Muscle layer of colon (tissue), 2 donors: Measurements from ENCODE around the gene TBC1D8.

ENCODE experiments used
- H3K27ac ChIP-seq: one replicate; pipeline ENCODE4 v1.7.0; 2013; ENCODE audit warnings: low read depth, mild to moderate bottlenecking, low read length, moderate library complexity
- H3K27me3 ChIP-seq, 2 donors: one replicate each; pipeline ENCODE4 v1.7.0; 2013; ENCODE audit warnings: low read length in 2 of 2, mild to moderate bottlenecking in 2 of 2; ENCODE audit not compliant: insufficient read depth in 2 of 2, control insufficient read depth in 1 of 2
- H3K36me3 ChIP-seq: one replicate; pipeline ENCODE4 v1.7.0; 2013; ENCODE audit warnings: mild to moderate bottlenecking, low read length; ENCODE audit not compliant: insufficient read depth
- H3K4me1 ChIP-seq: one replicate; pipeline ENCODE4 v1.7.0; 2013; ENCODE audit warnings: mild to moderate bottlenecking, low read length; ENCODE audit not compliant: insufficient read depth
- H3K4me3 ChIP-seq, 2 donors: one replicate each; pipeline ENCODE4 v1.7.0; 2013; ENCODE audit warnings: low read length in 2 of 2, low read depth in 1 of 2, mild to moderate bottlenecking in 1 of 2, moderate library complexity in 1 of 2
- H3K9ac ChIP-seq: one replicate; pipeline ENCODE4 v1.7.0; 2013; ENCODE audit warnings: low read length
- H3K9me3 ChIP-seq: one replicate; pipeline ENCODE4 v1.7.0; 2013; ENCODE audit warnings: mild to moderate bottlenecking, low read length
- donor health status: abdominal sarcoma.
- donor health status: Adenocarcinoma of cecum.

The TBC1D8 gene

GRCh38 chr2:100986157-100986556, 165.0 kb downstream of the TBC1D8 start:
- no peaks in the 10 kb centered on the region for H3K4me1 ChIP-seq
- H3K36me3 ChIP-seq = peaks cover 10% of the 10 kb centered on the region
- no peaks in the 10 kb centered on the region for H3K9me3 ChIP-seq
- no peak overlapping the region for H3K4me3 ChIP-seq
- H3K9ac ChIP-seq = no peak overlapping the region
- no peak overlapping the region for H3K27ac ChIP-seq
- H3K27me3 ChIP-seq = no peaks in the 10 kb centered on the region

GRCh38 chr2:100984892-100985307, 166.3 kb downstream of the TBC1D8 start:
- Histone ChIP-seq H3K27ac (no peak overlapping the region), H3K9ac (no peak overlapping the region), H3K4me1 (no peaks in the 10 kb centered on the region)

GRCh38 chr2:100983684-100984310, 167.4 kb downstream of the TBC1D8 start:
- Histone ChIP-seq H3K9me3 (no peaks in the 10 kb centered on the region), H3K4me3 (no peak overlapping the region), H3K36me3 (peaks cover 10% of the 10 kb centered on the region), H3K27me3 (no peaks in the 10 kb centered on the region), H3K27ac (no peak overlapping the region), H3K9ac (no peak overlapping the region), H3K4me1 (no peaks in the 10 kb centered on the region)

More at GRCh38 chr2:100984892-100985307, 166.3 kb downstream of the TBC1D8 start:
- Histone ChIP-seq H3K27me3 (no peaks in the 10 kb centered on the region), H3K4me3 (no peak overlapping the region), H3K36me3 (peaks cover 10% of the 10 kb centered on the region), H3K9me3 (no peaks in the 10 kb centered on the region)

GRCh38 chr2:100983201-100983600, 168.0 kb downstream of the TBC1D8 start:
- Histone ChIP-seq H3K9me3 (no peaks in the 10 kb centered on the region), H3K27ac (no peak overlapping the region), H3K36me3 (peaks cover 8% of the 10 kb centered on the region), H3K4me3 (no peak overlapping the region), H3K27me3 (no peaks in the 10 kb centered on the region), H3K9ac (no peak overlapping the region), H3K4me1 (no peaks in the 10 kb centered on the region)

- Histone ChIP-seq H3K4me1 (peaks cover 5% of the 10 kb centered on the region), H3K27me3 (no peaks in the 10 kb centered on the region), H3K4me3 (no peak overlapping the region), H3K9me3 (no peaks in the 10 kb centered on the region), H3K27ac (no peak overlapping the region), H3K9ac (no peak overlapping the region), H3K36me3 (peaks cover 4% of the 10 kb centered on the region)
Observed at GRCh38 chr2:100982431-100982861, 168.7 kb downstream of the TBC1D8 start.

GRCh38 chr2:100981011-100981410, 170.2 kb downstream of the TBC1D8 start:
- Histone ChIP-seq H3K4me3 (no peak overlapping the region), H3K9ac (no peak overlapping the region), H3K36me3 (peaks cover 4% of the 10 kb centered on the region), H3K27ac (no peak overlapping the region), H3K27me3 (no peaks in the 10 kb centered on the region), H3K4me1 (peaks cover 19% of the 10 kb centered on the region), H3K9me3 (no peaks in the 10 kb centered on the region)

GRCh38 chr2:100980046-100980445, 171.1 kb downstream of the TBC1D8 start:
- no peak overlapping the region for H3K27ac ChIP-seq
- H3K4me3 ChIP-seq = no peak overlapping the region
- H3K4me1 ChIP-seq = peaks cover 20% of the 10 kb centered on the region
- no peaks in the 10 kb centered on the region for H3K9me3 ChIP-seq
- H3K27me3 ChIP-seq = no peaks in the 10 kb centered on the region
- H3K9ac ChIP-seq = no peak overlapping the region
- H3K36me3 ChIP-seq = peaks cover 4% of the 10 kb centered on the region

GRCh38 chr2:100978582-100979191, 172.5 kb downstream of the TBC1D8 start:
- Histone ChIP-seq H3K27me3 (no peaks in the 10 kb centered on the region), H3K4me1 (peaks cover 20% of the 10 kb centered on the region), H3K9ac (no peak overlapping the region), H3K36me3 (peaks cover 4% of the 10 kb centered on the region), H3K4me3 (no peak overlapping the region), H3K27ac (no peak overlapping the region), H3K9me3 (no peaks in the 10 kb centered on the region)

GRCh38 chr2:100977511-100977910, 173.7 kb downstream of the TBC1D8 start:
- Histone ChIP-seq H3K9me3 (no peaks in the 10 kb centered on the region), H3K27ac (peak overlapping the region; percentile 55), H3K9ac (no peak overlapping the region), H3K27me3 (no peaks in the 10 kb centered on the region), H3K4me3 (no peak overlapping the region), H3K4me1 (peaks cover 20% of the 10 kb centered on the region), H3K36me3 (peaks cover 1% of the 10 kb centered on the region)

GRCh38 chr2:100976645-100977391, 174.4 kb downstream of the TBC1D8 start:
- Histone ChIP-seq H3K27ac (peak overlapping the region; percentile 55), H3K36me3 (no peaks in the 10 kb centered on the region), H3K4me1 (peaks cover 20% of the 10 kb centered on the region), H3K4me3 (no peak overlapping the region), H3K27me3 (no peaks in the 10 kb centered on the region), H3K9ac (no peak overlapping the region), H3K9me3 (no peaks in the 10 kb centered on the region)

- Histone ChIP-seq H3K27me3 (no peaks in the 10 kb centered on the region), H3K36me3 (no peaks in the 10 kb centered on the region), H3K9ac (no peak overlapping the region), H3K4me1 (peaks cover 20% of the 10 kb centered on the region), H3K9me3 (no peaks in the 10 kb centered on the region), H3K4me3 (no peak overlapping the region), H3K27ac (no peak overlapping the region)
Observed at GRCh38 chr2:100976061-100976460, 175.1 kb downstream of the TBC1D8 start.
